ENCODE data around the gene CPNE4.

Gene CPNE4

GRCh38 chr3:131831608-131832007 is 203.2 kb downstream of the CPNE4 start:
- TF ChIP-seq, protein P1, sequence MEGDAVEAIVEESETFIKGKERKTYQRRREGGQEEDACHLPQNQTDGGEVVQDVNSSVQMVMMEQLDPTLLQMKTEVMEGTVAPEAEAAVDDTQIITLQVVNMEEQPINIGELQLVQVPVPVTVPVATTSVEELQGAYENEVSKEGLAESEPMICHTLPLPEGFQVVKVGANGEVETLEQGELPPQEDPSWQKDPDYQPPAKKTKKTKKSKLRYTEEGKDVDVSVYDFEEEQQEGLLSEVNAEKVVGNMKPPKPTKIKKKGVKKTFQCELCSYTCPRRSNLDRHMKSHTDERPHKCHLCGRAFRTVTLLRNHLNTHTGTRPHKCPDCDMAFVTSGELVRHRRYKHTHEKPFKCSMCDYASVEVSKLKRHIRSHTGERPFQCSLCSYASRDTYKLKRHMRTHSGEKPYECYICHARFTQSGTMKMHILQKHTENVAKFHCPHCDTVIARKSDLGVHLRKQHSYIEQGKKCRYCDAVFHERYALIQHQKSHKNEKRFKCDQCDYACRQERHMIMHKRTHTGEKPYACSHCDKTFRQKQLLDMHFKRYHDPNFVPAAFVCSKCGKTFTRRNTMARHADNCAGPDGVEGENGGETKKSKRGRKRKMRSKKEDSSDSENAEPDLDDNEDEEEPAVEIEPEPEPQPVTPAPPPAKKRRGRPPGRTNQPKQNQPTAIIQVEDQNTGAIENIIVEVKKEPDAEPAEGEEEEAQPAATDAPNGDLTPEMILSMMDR (IDR thresholded peaks at IDR 0.05; ENCODE audit: insufficient read depth, low read length, missing control alignments): no peak
- POLR2A ChIA-PET: no interaction called here
- DNase-seq (ENCODE audit: low read depth, low spot score): no peak
- CTCF ChIA-PET: no interaction called here
- H3K4me3 ChIP-seq (ENCODE audit: low read depth, low read length): no peak overlapping the region

- POLR2A ChIA-PET: no interaction called here
- no peak overlapping the region for H3K4me3 ChIP-seq (ENCODE audit: low read depth, low read length)
- TF ChIP-seq, protein P1 (IDR thresholded peaks at IDR 0.05; ENCODE audit: insufficient read depth, low read length, missing control alignments): no peak
- CTCF ChIA-PET: interaction anchor here (0.8 kb wide), 1 partner anchor 25 kb away, joined by 3 read pairs; no protein-coding TSS in a partner anchor
- DNase-seq (ENCODE audit: low read depth, low spot score): no peak
Measured at GRCh38 chr3:131821191-131821762, 213.5 kb downstream of the CPNE4 start.

DNA sequence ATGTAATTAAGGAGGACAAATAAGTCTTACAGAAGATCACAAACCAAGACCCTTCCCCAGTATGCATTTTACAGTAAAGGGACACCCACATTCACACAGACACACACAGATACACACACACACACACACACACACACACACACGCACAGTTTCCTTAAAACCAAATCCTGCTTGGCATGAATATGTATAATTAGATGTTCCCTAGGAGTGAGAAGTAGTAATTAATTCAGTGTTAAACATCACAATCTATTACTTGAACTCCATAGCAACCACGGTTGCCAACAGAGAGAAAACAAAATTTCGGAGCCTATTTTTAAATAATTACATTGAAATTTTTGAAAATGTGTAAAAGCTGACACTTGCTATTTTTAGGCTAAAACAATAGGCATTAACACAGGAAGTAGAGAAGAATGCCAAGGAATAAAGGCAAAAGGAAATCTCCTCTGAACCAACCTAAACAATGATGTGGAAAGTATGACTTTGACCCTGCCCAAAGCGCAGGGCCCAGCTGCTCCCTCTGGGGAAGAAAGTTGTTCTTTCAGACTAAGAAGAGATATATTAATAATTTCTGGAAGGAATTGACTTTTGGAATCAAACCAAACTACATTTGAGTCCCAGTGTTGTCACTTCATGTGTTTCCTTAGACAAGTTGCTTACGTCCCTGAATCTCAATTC is 215.3 kb downstream of the CPNE4 start:
- H3K4me3 ChIP-seq (ENCODE audit: low read depth, low read length): no peak overlapping the region
- ChIA-PET POLR2A (no interaction called here), CTCF (no interaction called here)
- TF ChIP-seq, protein P1 (IDR thresholded peaks at IDR 0.05; ENCODE audit: insufficient read depth, low read length, missing control alignments): no peak
- no peak for DNase-seq (ENCODE audit: low read depth, low spot score)

- ChIA-PET CTCF (no interaction called here), POLR2A (no interaction called here)
- DNase-seq (ENCODE audit: low read depth, low spot score): no peak
- no peak overlapping the region for H3K4me3 ChIP-seq (ENCODE audit: low read depth, low read length)
- TF ChIP-seq, protein P1 (IDR thresholded peaks at IDR 0.05; ENCODE audit: insufficient read depth, low read length, missing control alignments): no peak
Measured at GRCh38 chr3:131812433-131812832, 222.4 kb downstream of the CPNE4 start.

DNA sequence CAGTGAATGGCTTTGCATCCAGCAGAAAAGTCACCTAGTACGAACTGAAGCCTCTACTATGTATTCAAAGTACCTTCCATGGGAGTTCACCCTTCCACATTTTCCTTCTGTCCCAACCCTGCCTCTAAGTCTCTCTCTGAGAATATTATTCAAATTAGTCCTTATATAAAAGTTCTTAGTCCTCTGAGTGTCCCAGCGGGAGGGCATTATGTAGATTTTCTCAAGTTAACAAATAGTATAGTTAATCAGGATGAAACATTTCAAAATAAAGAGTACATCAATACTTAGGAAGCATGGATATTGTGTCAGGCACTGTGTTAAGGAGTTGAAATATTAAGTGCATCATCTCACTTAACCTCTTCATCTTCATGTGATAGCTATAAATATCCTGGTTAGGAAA is 223.3 kb downstream of the CPNE4 start:
- no peak for DNase-seq (ENCODE audit: low read depth, low spot score)
- H3K4me3 ChIP-seq (ENCODE audit: low read depth, low read length): no peak overlapping the region
- TF ChIP-seq, protein P1 (IDR thresholded peaks at IDR 0.05; ENCODE audit: insufficient read depth, low read length, missing control alignments): no peak
- CTCF ChIA-PET: no interaction called here
- POLR2A ChIA-PET: no interaction called here

GRCh38 chr3:131807822-131808221 is 227.0 kb downstream of the CPNE4 start:
- TF ChIP-seq, protein P1 (IDR thresholded peaks at IDR 0.05; ENCODE audit: insufficient read depth, low read length, missing control alignments): no peak
- CTCF ChIA-PET: interaction anchor here (2.1 to 2.5 kb wide), 2 partner anchors 13 to 222 kb away, joined by 7 to 26 read pairs; no protein-coding TSS in a partner anchor

More at GRCh38 chr3:131807822-131808221, 227.0 kb downstream of the CPNE4 start:
- POLR2A ChIA-PET: no interaction called here
- DNase-seq (ENCODE audit: low read depth, low spot score): no peak
- no peak overlapping the region for H3K4me3 ChIP-seq (ENCODE audit: low read depth, low read length)

Data from AG04449 (cell line).